ENCODE results near the gene NOD2. TPM values are rescaled to one million over a fixed set of nuclear protein-coding genes. Genes with fewer than 3 reads are reported as not detected.

NOD2 gene
- total RNA-seq, 1 donor from 2014 or later, result not detected

- H3K9me3 ChIP-seq (ENCODE audit: insufficient read depth, low read depth, low read length), result no peaks in the 10 kb centered on the region
- H3K27ac ChIP-seq (ENCODE audit: low read depth, low read length), result no peak overlapping the region
- no peaks in the 10 kb centered on the region for H3K79me2 ChIP-seq (ENCODE audit: insufficient read depth, low read length)
- no peak overlapping the region for H3K4me3 ChIP-seq (ENCODE audit: insufficient read depth, low read depth, low read length)
- DNase-seq (ENCODE audit: low read depth), result no peak
- no peak overlapping the region for H2AFZ ChIP-seq (ENCODE audit: low read depth, low read length)
- H3K36me3 ChIP-seq (ENCODE audit: insufficient read depth, low read length), result no peaks in the 10 kb centered on the region
- no peak for FAIRE-seq
- H3K36me3 Mint-ChIP-seq (ENCODE audit: low read depth, unreplicated experiment), result peaks cover 6% of the 10 kb centered on the region
- H3K27ac Mint-ChIP-seq (ENCODE audit: unreplicated experiment), result no peak overlapping the region
- H3K9ac ChIP-seq (ENCODE audit: low read length), result no peak overlapping the region
- H4K20me1 ChIP-seq (ENCODE audit: insufficient read depth, low read length), result peaks cover 3% of the 10 kb centered on the region
- no peaks in the 10 kb centered on the region for H3K27me3 ChIP-seq (ENCODE audit: insufficient read depth, low read length)
- peaks cover 3% of the 10 kb centered on the region for H3K9me3 Mint-ChIP-seq (ENCODE audit: unreplicated experiment)
- no peak for TF ChIP-seq CTCF (IDR thresholded peaks at IDR 0.05; ENCODE audit: insufficient read depth, low read depth, low read length)
- TF ChIP-seq EZH2 (IDR thresholded peaks at IDR 0.05; ENCODE audit: insufficient read depth, low read length), result no peak
- H3K4me3 Mint-ChIP-seq (ENCODE audit: unreplicated experiment), result no peak overlapping the region
- H3K27me3 Mint-ChIP-seq (ENCODE audit: low read depth, unreplicated experiment), result no peaks in the 10 kb centered on the region
- H3K4me1 Mint-ChIP-seq (ENCODE audit: low read depth, unreplicated experiment), result peaks cover 3% of the 10 kb centered on the region
- H3K4me1 ChIP-seq (ENCODE audit: insufficient read depth, low read length), result no peaks in the 10 kb centered on the region
- no peak overlapping the region for H3K4me2 ChIP-seq (ENCODE audit: low read length)
Observed at GRCh38 chr16:50774405-50774804, 81.0 kb downstream of the NOD2 start.

GRCh38 chr16:50774960-50775359 is 81.6 kb downstream of the NOD2 start:
- no peak overlapping the region for H3K4me3 Mint-ChIP-seq (ENCODE audit: unreplicated experiment)
- no peak overlapping the region for H3K4me3 ChIP-seq (ENCODE audit: insufficient read depth, low read depth, low read length)
- FAIRE-seq (no peak), DNase-seq (ENCODE audit: low read depth) (no peak)
- TF ChIP-seq CTCF (IDR thresholded peaks at IDR 0.05; ENCODE audit: insufficient read depth, low read depth, low read length), result no peak
- TF ChIP-seq EZH2 (IDR thresholded peaks at IDR 0.05; ENCODE audit: insufficient read depth, low read length), result no peak
- peaks cover 10% of the 10 kb centered on the region for H3K36me3 Mint-ChIP-seq (ENCODE audit: low read depth, unreplicated experiment)
- H3K27ac ChIP-seq (ENCODE audit: low read depth, low read length), result no peak overlapping the region
- peaks cover 3% of the 10 kb centered on the region for H3K9me3 Mint-ChIP-seq (ENCODE audit: unreplicated experiment)
- no peak overlapping the region for H2AFZ ChIP-seq (ENCODE audit: low read depth, low read length)
- no peak overlapping the region for H3K27ac Mint-ChIP-seq (ENCODE audit: unreplicated experiment)
- H3K79me2 ChIP-seq (ENCODE audit: insufficient read depth, low read length), result no peaks in the 10 kb centered on the region
- no peaks in the 10 kb centered on the region for H3K27me3 Mint-ChIP-seq (ENCODE audit: low read depth, unreplicated experiment)
- H3K9me3 ChIP-seq (ENCODE audit: insufficient read depth, low read depth, low read length), result no peaks in the 10 kb centered on the region
- no peaks in the 10 kb centered on the region for H3K27me3 ChIP-seq (ENCODE audit: insufficient read depth, low read length)
- peaks cover 3% of the 10 kb centered on the region for H3K4me1 Mint-ChIP-seq (ENCODE audit: low read depth, unreplicated experiment)
- no peaks in the 10 kb centered on the region for H3K4me1 ChIP-seq (ENCODE audit: insufficient read depth, low read length)
- H4K20me1 ChIP-seq (ENCODE audit: insufficient read depth, low read length), result peaks cover 3% of the 10 kb centered on the region
- no peak overlapping the region for H3K9ac ChIP-seq (ENCODE audit: low read length)
- H3K4me2 ChIP-seq (ENCODE audit: low read length), result no peak overlapping the region
- no peaks in the 10 kb centered on the region for H3K36me3 ChIP-seq (ENCODE audit: insufficient read depth, low read length)

- DNase-seq (ENCODE audit: low read depth), result no peak
- H3K4me3 ChIP-seq (ENCODE audit: insufficient read depth, low read depth, low read length), result no peak overlapping the region
- Mint-ChIP-seq H3K9me3 (ENCODE audit: unreplicated experiment) (peaks cover 3% of the 10 kb centered on the region), H3K27me3 (ENCODE audit: low read depth, unreplicated experiment) (no peaks in the 10 kb centered on the region), H3K4me3 (ENCODE audit: unreplicated experiment) (no peak overlapping the region), H3K27ac (ENCODE audit: unreplicated experiment) (no peak overlapping the region), H3K4me1 (ENCODE audit: low read depth, unreplicated experiment) (peaks cover 3% of the 10 kb centered on the region), H3K36me3 (ENCODE audit: low read depth, unreplicated experiment) (peaks cover 10% of the 10 kb centered on the region)
- H3K27ac ChIP-seq (ENCODE audit: low read depth, low read length), result no peak overlapping the region
- H3K9ac ChIP-seq (ENCODE audit: low read length), result no peak overlapping the region
- peaks cover 3% of the 10 kb centered on the region for H4K20me1 ChIP-seq (ENCODE audit: insufficient read depth, low read length)
- no peaks in the 10 kb centered on the region for H3K27me3 ChIP-seq (ENCODE audit: insufficient read depth, low read length)
- H2AFZ ChIP-seq (ENCODE audit: low read depth, low read length), result no peak overlapping the region
- TF ChIP-seq EZH2 (IDR thresholded peaks at IDR 0.05; ENCODE audit: insufficient read depth, low read length) (no peak), CTCF (IDR thresholded peaks at IDR 0.05; ENCODE audit: insufficient read depth, low read depth, low read length) (no peak)
- H3K36me3 ChIP-seq (ENCODE audit: insufficient read depth, low read length), result no peaks in the 10 kb centered on the region
- H3K4me2 ChIP-seq (ENCODE audit: low read length), result no peak overlapping the region
- no peak for FAIRE-seq
- H3K9me3 ChIP-seq (ENCODE audit: insufficient read depth, low read depth, low read length), result no peaks in the 10 kb centered on the region
- H3K79me2 ChIP-seq (ENCODE audit: insufficient read depth, low read length), result no peaks in the 10 kb centered on the region
- H3K4me1 ChIP-seq (ENCODE audit: insufficient read depth, low read length), result no peaks in the 10 kb centered on the region
Observed at GRCh38 chr16:50776037-50776436, 82.6 kb downstream of the NOD2 start.

Measured in astrocyte (in vitro differentiated cells and primary cell).